Mesendoderm (in vitro differentiated cells): Measurements from ENCODE around the gene ENHO.
A peak's percentile ranks its signal among the peaks of the same experiment; 100 is the strongest.

Experiments used
- DNase-seq: peaks from one replicate; pipeline ENCODE4 v3.0.0; 2013
- H2AK5ac ChIP-seq: 2 replicates; pipeline ENCODE4 v1.6.1; 2013; ENCODE audit warnings: low read length, inconsistent platforms
- H2BK120ac ChIP-seq: 2 replicates; pipeline ENCODE4 v1.6.1; 2013; ENCODE audit warnings: low read depth, mild to moderate bottlenecking, low read length, moderate library complexity, mixed read lengths
- H2BK15ac ChIP-seq: replicated peaks from 2 replicates; pipeline ENCODE4 v1.6.1; 2013; ENCODE audit warnings: low read depth, mild to moderate bottlenecking, moderate library complexity
- H2BK5ac ChIP-seq: 2 replicates; pipeline ENCODE4 v1.6.1; 2013; ENCODE audit warnings: low read length, inconsistent platforms
- H3K18ac ChIP-seq: 2 replicates; pipeline ENCODE4 v1.6.1; 2013; ENCODE audit warnings: mild to moderate bottlenecking, low read length, mixed read lengths
- H3K23ac ChIP-seq: one replicate; pipeline ENCODE4 v1.6.1; 2013; ENCODE audit warnings: low read length
- H3K27ac ChIP-seq: 2 replicates; pipeline ENCODE4 v1.5.1; 2013; ENCODE audit warnings: low read depth, mild to moderate bottlenecking, inconsistent platforms, low read length, moderate library complexity
- H3K27me3 ChIP-seq: 2 replicates; pipeline ENCODE4 v1.6.1; 2013; ENCODE audit warnings: low read length, control low read depth, mild to moderate bottlenecking, inconsistent platforms; ENCODE audit not compliant: insufficient read depth, poor library complexity
- H3K36me3 ChIP-seq: 2 replicates; pipeline ENCODE4 v1.6.1; 2013; ENCODE audit warnings: low read length, inconsistent platforms; ENCODE audit not compliant: control insufficient read depth, insufficient read depth
- H3K4ac ChIP-seq: one replicate; pipeline ENCODE4 v1.6.1; 2013; ENCODE audit warnings: low read depth, mild to moderate bottlenecking, low read length, moderate library complexity
- H3K4me1 ChIP-seq: 2 replicates; pipeline ENCODE4 v1.6.1; 2013; ENCODE audit warnings: low read depth, low read length, inconsistent platforms; ENCODE audit not compliant: control insufficient read depth
- H3K4me2 ChIP-seq: 2 replicates; pipeline ENCODE4 v1.6.1; 2013; ENCODE audit warnings: low read length
- H3K4me3 ChIP-seq: 2 replicates; pipeline ENCODE4 v1.5.1; 2013; ENCODE audit warnings: mild to moderate bottlenecking, low read length
- H3K56ac ChIP-seq: one replicate; pipeline ENCODE4 v1.6.1; 2013; ENCODE audit warnings: low read length
- H3K79me1 ChIP-seq: 2 replicates; pipeline ENCODE4 v1.6.1; 2013; ENCODE audit warnings: low read length, inconsistent platforms
- H3K79me2 ChIP-seq: 2 replicates; pipeline ENCODE4 v1.6.1; 2013; ENCODE audit warnings: mild to moderate bottlenecking, low read length; ENCODE audit not compliant: control insufficient read depth, insufficient read depth
- H3K9ac ChIP-seq: 2 replicates; pipeline ENCODE4 v1.6.1; 2013; ENCODE audit warnings: low read length, inconsistent platforms
- H4K5ac ChIP-seq: one replicate; pipeline ENCODE4 v1.6.1; 2013; ENCODE audit warnings: low read length
- H4K8ac ChIP-seq: one replicate; pipeline ENCODE4 v1.6.1; 2013; ENCODE audit warnings: low read depth, mild to moderate bottlenecking, control low read depth, low read length, moderate library complexity
- WGBS: extraction: QIAGEN DNeasy Blood & Tissue Kit; methylation state at CpG from one replicate; pipeline ENCODE4 v1.1.7; 2013; ENCODE audit warnings: low lambda C conversion rate, missing lambda C conversion rate; ENCODE audit not compliant: insufficient coverage; ENCODE audit errors: extremely low coverage; 5-methylcytosine and 5-hydroxymethylcytosine counted together

ENHO gene

DNA sequence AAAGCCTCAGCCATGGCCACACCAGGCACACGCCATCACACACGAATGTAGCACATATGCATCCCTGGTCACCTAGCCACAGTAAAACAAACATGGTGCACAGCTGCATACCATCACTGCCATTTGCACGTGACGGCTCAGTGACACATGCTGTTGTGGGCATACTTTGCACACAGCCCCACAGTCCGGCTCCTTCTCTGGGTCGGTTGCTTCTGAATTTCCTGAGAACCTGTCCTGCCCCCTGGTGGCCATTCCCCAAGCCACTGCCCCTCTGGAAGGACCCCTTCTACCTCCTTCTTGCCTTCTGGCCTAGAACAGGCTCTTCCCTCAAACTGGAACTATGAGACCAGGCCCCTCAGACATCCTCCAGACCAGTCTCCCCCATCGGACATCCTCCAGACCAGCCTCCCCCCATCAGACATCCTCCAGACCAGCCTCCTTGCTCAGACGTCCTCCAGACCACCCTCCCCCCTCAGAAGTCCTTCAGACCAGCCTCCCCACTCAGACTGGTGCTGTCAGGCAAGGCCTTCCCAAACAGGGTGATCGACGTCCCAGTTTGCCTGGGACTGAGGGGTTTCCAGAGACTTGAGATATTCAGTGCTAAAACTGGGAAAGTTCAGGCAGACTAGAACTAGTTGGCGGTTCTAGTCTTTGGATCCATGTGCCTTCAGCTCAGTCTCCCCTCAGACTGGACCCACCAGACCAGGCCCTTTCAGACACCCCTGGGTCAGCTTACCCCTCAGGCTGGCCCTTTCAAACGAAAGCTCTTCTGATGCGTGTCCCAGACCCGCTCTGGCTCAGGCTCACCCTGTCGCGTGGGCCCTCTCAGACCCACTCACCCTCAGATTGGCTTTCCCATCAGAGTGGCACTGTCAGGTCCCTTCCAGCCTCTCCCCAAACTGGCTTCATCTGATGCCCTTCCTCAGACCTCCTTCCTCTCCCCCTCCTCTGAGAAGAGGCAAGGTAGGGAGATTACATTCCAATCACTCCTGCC, 24.3 kb upstream of the ENHO start:
- no peak overlapping the region for H2AK5ac ChIP-seq
- H3K36me3 ChIP-seq: no peaks in the 10 kb centered on the region
- H3K4me2 ChIP-seq: no peak overlapping the region
- H2BK15ac ChIP-seq: no peak overlapping the region
- H3K9ac ChIP-seq: no peak overlapping the region
- H2BK120ac ChIP-seq: no peak overlapping the region
- H4K8ac ChIP-seq: no peak overlapping the region
- H3K27me3 ChIP-seq: no peaks in the 10 kb centered on the region
- H3K4me3 ChIP-seq: no peak overlapping the region
- no peak overlapping the region for H3K18ac ChIP-seq
- H3K4ac ChIP-seq: no peak overlapping the region
- DNase-seq: peak; percentile 89
- H3K4me1 ChIP-seq: no peaks in the 10 kb centered on the region
- WGBS: no CpG with 5 or more reads among the region's 16 CpGs
- H3K27ac ChIP-seq: no peak overlapping the region
- H2BK5ac ChIP-seq: no peak overlapping the region
- no peak overlapping the region for H3K23ac ChIP-seq
- H3K56ac ChIP-seq: no peak overlapping the region
- no peaks in the 10 kb centered on the region for H3K79me2 ChIP-seq
- no peaks in the 10 kb centered on the region for H3K79me1 ChIP-seq
- H4K5ac ChIP-seq: no peak overlapping the region

GRCh38 chr9:34546102-34546833, 23.5 kb upstream of the ENHO start:
- Histone ChIP-seq H3K79me1 (no peaks in the 10 kb centered on the region), H2AK5ac (no peak overlapping the region), H3K4me2 (no peak overlapping the region), H2BK5ac (no peak overlapping the region), H4K5ac (no peak overlapping the region), H3K23ac (no peak overlapping the region), H2BK15ac (no peak overlapping the region), H4K8ac (no peak overlapping the region), H3K79me2 (no peaks in the 10 kb centered on the region), H3K4me1 (no peaks in the 10 kb centered on the region), H3K4me3 (no peak overlapping the region), H3K18ac (no peak overlapping the region), H3K27me3 (no peaks in the 10 kb centered on the region), H3K56ac (no peak overlapping the region), H3K36me3 (no peaks in the 10 kb centered on the region), H3K9ac (no peak overlapping the region), H2BK120ac (no peak overlapping the region), H3K4ac (no peak overlapping the region), H3K27ac (no peak overlapping the region)
- DNase-seq: no peak
- no CpG with 5 or more reads among the region's 7 CpGs for WGBS

DNA sequence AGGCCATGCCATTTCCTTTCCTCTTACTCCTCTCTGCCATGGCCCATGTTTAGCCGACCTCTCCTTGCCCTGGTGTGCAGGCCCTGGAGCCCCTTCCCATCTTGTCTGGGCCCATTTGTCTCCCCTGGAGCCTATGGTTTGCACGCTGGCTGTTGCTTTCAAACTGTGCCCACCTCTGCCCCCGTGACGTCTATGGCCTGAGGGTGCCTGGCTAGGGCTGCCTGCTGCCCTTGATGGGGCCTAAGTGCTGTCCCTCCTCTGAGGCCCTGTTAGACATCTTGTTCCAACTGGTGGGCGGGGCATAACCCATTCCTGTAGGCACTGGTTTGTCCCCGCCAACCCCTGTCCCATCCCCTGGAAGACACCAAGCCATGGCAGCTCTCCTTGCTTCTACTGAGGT, 22.7 kb upstream of the ENHO start:
- H2AK5ac ChIP-seq: no peak overlapping the region
- no peaks in the 10 kb centered on the region for H3K79me2 ChIP-seq
- H3K36me3 ChIP-seq: no peaks in the 10 kb centered on the region
- H3K4me2 ChIP-seq: no peak overlapping the region
- no peak overlapping the region for H3K56ac ChIP-seq
- no peak overlapping the region for H2BK120ac ChIP-seq
- H2BK5ac ChIP-seq: no peak overlapping the region
- no peak overlapping the region for H4K5ac ChIP-seq
- no peaks in the 10 kb centered on the region for H3K27me3 ChIP-seq
- H3K9ac ChIP-seq: no peak overlapping the region
- H3K27ac ChIP-seq: no peak overlapping the region
- DNase-seq: no peak
- no peaks in the 10 kb centered on the region for H3K79me1 ChIP-seq
- no peak overlapping the region for H3K18ac ChIP-seq
- no peak overlapping the region for H2BK15ac ChIP-seq
- no peak overlapping the region for H3K4me3 ChIP-seq
- H3K4ac ChIP-seq: no peak overlapping the region
- WGBS: no CpG with 5 or more reads among the region's 6 CpGs
- no peaks in the 10 kb centered on the region for H3K4me1 ChIP-seq
- no peak overlapping the region for H3K23ac ChIP-seq
- no peak overlapping the region for H4K8ac ChIP-seq

GRCh38 chr9:34544035-34544434, 21.2 kb upstream of the ENHO start:
- Histone ChIP-seq H3K27me3 (no peaks in the 10 kb centered on the region), H3K79me2 (no peaks in the 10 kb centered on the region), H3K4me2 (no peak overlapping the region), H3K79me1 (no peaks in the 10 kb centered on the region), H3K18ac (no peak overlapping the region), H3K56ac (no peak overlapping the region), H3K27ac (no peak overlapping the region), H3K23ac (no peak overlapping the region), H3K4ac (no peak overlapping the region), H4K8ac (no peak overlapping the region), H4K5ac (no peak overlapping the region), H2AK5ac (no peak overlapping the region), H2BK5ac (no peak overlapping the region), H3K4me3 (no peak overlapping the region), H2BK120ac (no peak overlapping the region), H3K36me3 (no peaks in the 10 kb centered on the region), H2BK15ac (no peak overlapping the region), H3K4me1 (no peaks in the 10 kb centered on the region), H3K9ac (no peak overlapping the region)
- no peak for DNase-seq
- no CpG with 5 or more reads among the region's 5 CpGs for WGBS

- Histone ChIP-seq H3K4me2 (no peak overlapping the region), H3K4me1 (no peaks in the 10 kb centered on the region), H3K27me3 (no peaks in the 10 kb centered on the region), H4K8ac (no peak overlapping the region), H2BK120ac (no peak overlapping the region), H3K4me3 (no peak overlapping the region), H3K9ac (no peak overlapping the region), H3K56ac (no peak overlapping the region), H3K27ac (no peak overlapping the region), H3K18ac (no peak overlapping the region), H2BK5ac (no peak overlapping the region), H3K4ac (no peak overlapping the region), H2AK5ac (no peak overlapping the region), H3K23ac (no peak overlapping the region), H3K36me3 (no peaks in the 10 kb centered on the region), H4K5ac (no peak overlapping the region), H3K79me2 (no peaks in the 10 kb centered on the region), H3K79me1 (no peaks in the 10 kb centered on the region), H2BK15ac (no peak overlapping the region)
- no CpG with 5 or more reads among the region's 7 CpGs for WGBS
- DNase-seq: no peak
Measured at GRCh38 chr9:34541540-34541939, 18.8 kb upstream of the ENHO start.
